Measurements from ENCODE around the gene RNU6-9. TPM values are rescaled to one million over a fixed set of nuclear protein-coding genes. Genes with fewer than 3 reads are reported as not detected.

RNU6-9 gene
- total and polyA plus RNA-seq, 2 of the 13 experiments (the other 11 are each of a cell fraction or from before 2014, with no cell fraction given), result under 0.01 TPM; not detected in 1

DNA sequence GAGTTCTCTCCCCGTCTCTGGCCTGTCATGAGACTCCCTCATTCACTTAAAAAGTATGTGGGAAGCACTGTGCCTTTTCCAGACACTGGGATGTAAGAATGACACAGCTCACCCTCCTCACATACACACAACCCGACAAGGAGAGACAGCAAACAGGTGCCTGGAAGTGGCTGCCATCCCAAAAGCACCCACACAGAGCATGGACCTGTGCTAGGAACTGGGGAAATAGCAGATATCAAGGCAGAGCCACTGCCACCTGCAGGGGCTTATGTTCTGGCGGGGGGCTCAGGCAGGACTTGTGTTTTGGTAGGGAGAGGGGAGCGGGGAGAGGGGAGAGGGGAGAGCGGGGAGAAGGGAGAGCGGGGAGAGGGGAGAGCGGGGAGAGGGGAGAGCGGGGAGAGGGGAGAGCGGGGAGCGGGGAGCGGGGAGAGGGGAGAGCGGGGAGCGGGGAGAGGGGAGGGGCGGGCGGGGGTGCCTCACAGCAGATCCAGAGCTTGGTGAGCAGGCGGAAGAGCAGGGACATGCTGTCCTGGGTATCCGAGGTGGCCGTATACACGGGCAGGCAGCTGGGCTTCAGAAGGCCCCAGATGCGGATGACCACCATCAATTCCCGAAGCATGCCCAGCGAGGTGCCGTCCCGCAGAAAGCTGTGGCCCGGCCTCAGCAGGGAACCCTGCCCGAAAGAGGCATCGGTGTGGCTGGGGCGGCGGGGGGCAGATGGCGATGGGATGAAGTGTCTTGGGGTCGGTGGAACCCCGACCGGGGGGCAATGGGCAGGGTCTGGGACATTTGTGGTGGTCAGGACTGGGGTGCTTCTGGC is 21.6 kb upstream of the RNU6-9 start (continued):
- TF ChIP-seq, protein P1, sequence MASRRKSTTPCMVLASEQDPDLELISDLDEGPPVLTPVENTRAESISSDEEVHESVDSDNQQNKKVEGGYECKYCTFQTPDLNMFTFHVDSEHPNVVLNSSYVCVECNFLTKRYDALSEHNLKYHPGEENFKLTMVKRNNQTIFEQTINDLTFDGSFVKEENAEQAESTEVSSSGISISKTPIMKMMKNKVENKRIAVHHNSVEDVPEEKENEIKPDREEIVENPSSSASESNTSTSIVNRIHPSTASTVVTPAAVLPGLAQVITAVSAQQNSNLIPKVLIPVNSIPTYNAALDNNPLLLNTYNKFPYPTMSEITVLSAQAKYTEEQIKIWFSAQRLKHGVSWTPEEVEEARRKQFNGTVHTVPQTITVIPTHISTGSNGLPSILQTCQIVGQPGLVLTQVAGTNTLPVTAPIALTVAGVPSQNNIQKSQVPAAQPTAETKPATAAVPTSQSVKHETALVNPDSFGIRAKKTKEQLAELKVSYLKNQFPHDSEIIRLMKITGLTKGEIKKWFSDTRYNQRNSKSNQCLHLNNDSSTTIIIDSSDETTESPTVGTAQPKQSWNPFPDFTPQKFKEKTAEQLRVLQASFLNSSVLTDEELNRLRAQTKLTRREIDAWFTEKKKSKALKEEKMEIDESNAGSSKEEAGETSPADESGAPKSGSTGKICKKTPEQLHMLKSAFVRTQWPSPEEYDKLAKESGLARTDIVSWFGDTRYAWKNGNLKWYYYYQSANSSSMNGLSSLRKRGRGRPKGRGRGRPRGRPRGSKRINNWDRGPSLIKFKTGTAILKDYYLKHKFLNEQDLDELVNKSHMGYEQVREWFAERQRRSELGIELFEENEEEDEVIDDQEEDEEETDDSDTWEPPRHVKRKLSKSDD (CRISPR knock-in tag; IDR thresholded peaks at IDR 0.05; ENCODE audit: low read depth), result no peak
- no peak for TF ChIP-seq ZNF883 (CRISPR knock-in tag; IDR thresholded peaks at IDR 0.05; ENCODE audit: not compliant biosample characterization)
- TF ChIP-seq, protein P2, sequence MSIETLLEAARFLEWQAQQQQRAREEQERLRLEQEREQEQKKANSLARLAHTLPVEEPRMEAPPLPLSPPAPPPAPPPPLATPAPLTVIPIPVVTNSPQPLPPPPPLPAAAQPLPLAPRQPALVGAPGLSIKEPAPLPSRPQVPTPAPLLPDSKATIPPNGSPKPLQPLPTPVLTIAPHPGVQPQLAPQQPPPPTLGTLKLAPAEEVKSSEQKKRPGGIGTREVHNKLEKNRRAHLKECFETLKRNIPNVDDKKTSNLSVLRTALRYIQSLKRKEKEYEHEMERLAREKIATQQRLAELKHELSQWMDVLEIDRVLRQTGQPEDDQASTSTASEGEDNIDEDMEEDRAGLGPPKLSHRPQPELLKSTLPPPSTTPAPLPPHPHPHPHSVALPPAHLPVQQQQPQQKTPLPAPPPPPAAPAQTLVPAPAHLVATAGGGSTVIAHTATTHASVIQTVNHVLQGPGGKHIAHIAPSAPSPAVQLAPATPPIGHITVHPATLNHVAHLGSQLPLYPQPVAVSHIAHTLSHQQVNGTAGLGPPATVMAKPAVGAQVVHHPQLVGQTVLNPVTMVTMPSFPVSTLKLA (IDR thresholded peaks at IDR 0.05), result no peak
- TF ChIP-seq, protein P3, sequence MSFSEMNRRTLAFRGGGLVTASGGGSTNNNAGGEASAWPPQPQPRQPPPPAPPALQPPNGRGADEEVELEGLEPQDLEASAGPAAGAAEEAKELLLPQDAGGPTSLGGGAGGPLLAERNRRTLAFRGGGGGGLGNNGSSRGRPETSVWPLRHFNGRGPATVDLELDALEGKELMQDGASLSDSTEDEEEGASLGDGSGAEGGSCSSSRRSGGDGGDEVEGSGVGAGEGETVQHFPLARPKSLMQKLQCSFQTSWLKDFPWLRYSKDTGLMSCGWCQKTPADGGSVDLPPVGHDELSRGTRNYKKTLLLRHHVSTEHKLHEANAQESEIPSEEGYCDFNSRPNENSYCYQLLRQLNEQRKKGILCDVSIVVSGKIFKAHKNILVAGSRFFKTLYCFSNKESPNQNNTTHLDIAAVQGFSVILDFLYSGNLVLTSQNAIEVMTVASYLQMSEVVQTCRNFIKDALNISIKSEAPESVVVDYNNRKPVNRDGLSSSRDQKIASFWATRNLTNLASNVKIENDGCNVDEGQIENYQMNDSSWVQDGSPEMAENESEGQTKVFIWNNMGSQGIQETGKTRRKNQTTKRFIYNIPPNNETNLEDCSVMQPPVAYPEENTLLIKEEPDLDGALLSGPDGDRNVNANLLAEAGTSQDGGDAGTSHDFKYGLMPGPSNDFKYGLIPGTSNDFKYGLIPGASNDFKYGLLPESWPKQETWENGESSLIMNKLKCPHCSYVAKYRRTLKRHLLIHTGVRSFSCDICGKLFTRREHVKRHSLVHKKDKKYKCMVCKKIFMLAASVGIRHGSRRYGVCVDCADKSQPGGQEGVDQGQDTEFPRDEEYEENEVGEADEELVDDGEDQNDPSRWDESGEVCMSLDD (CRISPR knock-in tag; IDR thresholded peaks at IDR 0.05; ENCODE audit: borderline replicate concordance), result no peak
- peak; percentile 56; the same call in 1 of the 2 replicates for TF ChIP-seq MYNN (CRISPR knock-in tag; IDR thresholded peaks at IDR 0.05; ENCODE audit: low read depth)
- TF ChIP-seq, protein P4, sequence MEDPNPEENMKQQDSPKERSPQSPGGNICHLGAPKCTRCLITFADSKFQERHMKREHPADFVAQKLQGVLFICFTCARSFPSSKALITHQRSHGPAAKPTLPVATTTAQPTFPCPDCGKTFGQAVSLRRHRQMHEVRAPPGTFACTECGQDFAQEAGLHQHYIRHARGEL (CRISPR knock-in tag; IDR thresholded peaks at IDR 0.05), result no peak
- TF ChIP-seq, protein P5, sequence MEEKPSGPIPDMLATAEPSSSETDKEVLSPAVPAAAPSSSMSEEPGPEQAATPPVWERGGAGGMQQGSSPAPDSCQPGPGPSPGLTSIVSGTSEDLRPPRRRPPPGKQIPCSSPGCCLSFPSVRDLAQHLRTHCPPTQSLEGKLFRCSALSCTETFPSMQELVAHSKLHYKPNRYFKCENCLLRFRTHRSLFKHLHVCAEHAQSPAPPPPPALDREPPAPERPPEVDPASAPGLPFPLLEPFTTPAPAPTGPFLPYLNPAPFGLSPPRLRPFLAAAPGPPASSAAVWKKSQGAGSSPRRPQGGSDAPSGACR (CRISPR knock-in tag; IDR thresholded peaks at IDR 0.05), result no peak
- TF ChIP-seq, protein P6, sequence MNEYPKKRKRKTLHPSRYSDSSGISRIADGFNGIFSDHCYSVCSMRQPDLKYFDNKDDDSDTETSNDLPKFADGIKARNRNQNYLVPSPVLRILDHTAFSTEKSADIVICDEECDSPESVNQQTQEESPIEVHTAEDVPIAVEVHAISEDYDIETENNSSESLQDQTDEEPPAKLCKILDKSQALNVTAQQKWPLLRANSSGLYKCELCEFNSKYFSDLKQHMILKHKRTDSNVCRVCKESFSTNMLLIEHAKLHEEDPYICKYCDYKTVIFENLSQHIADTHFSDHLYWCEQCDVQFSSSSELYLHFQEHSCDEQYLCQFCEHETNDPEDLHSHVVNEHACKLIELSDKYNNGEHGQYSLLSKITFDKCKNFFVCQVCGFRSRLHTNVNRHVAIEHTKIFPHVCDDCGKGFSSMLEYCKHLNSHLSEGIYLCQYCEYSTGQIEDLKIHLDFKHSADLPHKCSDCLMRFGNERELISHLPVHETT (CRISPR knock-in tag; conservative IDR thresholded peaks at IDR 0.05), result no peak
- TF ChIP-seq KDM1A (CRISPR knock-in tag; IDR thresholded peaks at IDR 0.05), result no peak

Data from HepG2 (cell line).